ENCODE results near the gene RBKS. TPM values are rescaled to one million over a fixed set of nuclear protein-coding genes. Genes with fewer than 3 reads are reported as not detected.

RBKS gene
- total RNA-seq, 2 experiments from 2014 or later = 2.2 to 2.8 TPM

DNA sequence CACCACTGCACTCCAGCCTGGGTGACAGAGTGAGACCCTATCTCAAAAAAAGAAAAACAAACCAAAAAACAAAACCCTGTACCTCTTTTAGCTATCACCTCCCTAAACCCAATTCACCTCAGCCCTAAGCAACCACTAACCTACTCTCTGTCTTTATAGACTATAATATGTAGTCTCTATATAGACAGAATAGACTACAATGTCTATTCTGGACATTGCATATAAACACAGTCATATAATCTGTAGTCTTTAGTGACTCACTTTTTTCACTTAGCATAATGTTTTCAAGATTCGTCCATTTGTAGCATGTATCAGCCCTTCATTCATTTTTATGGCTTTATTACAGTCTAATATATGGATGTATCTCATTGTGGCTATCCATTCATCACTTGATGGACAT lies 155.9 kb downstream of the RBKS start:
- H3K4me1 Mint-ChIP-seq = peaks cover 10% of the 10 kb centered on the region
- no peak for DNase-seq
- ChIA-PET CTCF (no interaction called here), POLR2A (no interaction called here)
- H3K27me3 Mint-ChIP-seq = no peaks in the 10 kb centered on the region
- H3K4me3 Mint-ChIP-seq = no peak overlapping the region
- H3K36me3 Mint-ChIP-seq (ENCODE audit: low read depth) = no peaks in the 10 kb centered on the region
- peaks cover 4% of the 10 kb centered on the region for H3K9me3 Mint-ChIP-seq
- H3K27ac Mint-ChIP-seq = no peak overlapping the region

Other genes with a start within 250 kb of the RBKS start
- 10 to 100 TPM; 36.5 to 37.2 TPM for gene SUPT7L, start 226.8 kb downstream of the RBKS start, total RNA-seq
- gene SLC4A1AP, start 226.5 kb downstream of the RBKS start, total RNA-seq = 10 to 100 TPM; 27.3 to 27.9 TPM
- 10 to 100 TPM; 58.4 to 58.6 TPM for gene MRPL33, start 118.7 kb downstream of the RBKS start, total RNA-seq
- 10 to 100 TPM; 51.4 to 56.6 TPM for gene BABAM2, start 342 bp upstream of the RBKS start, total RNA-seq

Measured in activated CD4-positive, alpha-beta memory T cell treated with anti-CD3 and anti-CD28 coated beads, Interleukin-2, amount 10 ng/mL, durations not matched to agents 7 days and 5 days (primary cell).